Smooth muscle cell (in vitro differentiated cells): ENCODE data around the gene NFATC3. TPM values are rescaled to one million over a fixed set of nuclear protein-coding genes. Genes with fewer than 3 reads are reported as not detected.
A peak's percentile ranks its signal among the peaks of the same experiment; 100 is the strongest.

ENCODE experiments used
- DNase-seq: peaks from one replicate; lab custom pipeline; 2025; ENCODE audit not compliant: unreplicated experiment; lab: John Stamatoyannopoulos, UW
- H2AFZ ChIP-seq: fragments of 200-600 bp; sonication (generic); 2 replicates; pipeline ENCODE4 v1.6.0; 2016; ENCODE audit warnings: antibody characterized with exemption, low read depth, mild to moderate bottlenecking
- H3F3A ChIP-seq: fragments of 200-600 bp; sonication (generic); 2 replicates; pipeline ENCODE4 v1.6.0; 2017; ENCODE audit warnings: antibody characterized with exemption, low read depth
- H3K27ac ChIP-seq: fragments of 200-600 bp; sonication (generic); 2 replicates; pipeline ENCODE4 v1.5.1; 2016; ENCODE audit warnings: low read depth, mild to moderate bottlenecking
- H3K27me3 ChIP-seq: fragments of 200-600 bp; sonication (generic); 2 replicates; pipeline ENCODE4 v1.6.1; 2016; ENCODE audit warnings: low read depth, mild to moderate bottlenecking
- H3K36me3 ChIP-seq: fragments of 200-600 bp; sonication (generic); 2 replicates; pipeline ENCODE4 v1.5.1; 2016; ENCODE audit warnings: low read depth
- H3K4me1 ChIP-seq: fragments of 200-600 bp; sonication (generic); 2 replicates; pipeline ENCODE4 v1.5.1; 2016; ENCODE audit warnings: low read depth
- H3K4me2 ChIP-seq: fragments of 200-600 bp; sonication (generic); 2 replicates; pipeline ENCODE4 v1.6.0; 2016; ENCODE audit warnings: mild to moderate bottlenecking
- H3K4me3 ChIP-seq: fragments of 200-600 bp; sonication (generic); 2 replicates; pipeline ENCODE4 v1.5.1; 2016; ENCODE audit warnings: mild to moderate bottlenecking
- H3K79me2 ChIP-seq: fragments of 200-600 bp; sonication (generic); 2 replicates; pipeline ENCODE4 v1.6.0; 2016; ENCODE audit warnings: low read depth, mild to moderate bottlenecking
- H3K9ac ChIP-seq: fragments of 200-600 bp; sonication (generic); 2 replicates; pipeline ENCODE4 v1.6.0; 2016; ENCODE audit warnings: low read depth
- H3K9me3 ChIP-seq: fragments of 200-600 bp; sonication (generic); replicated peaks from 2 replicates; pipeline ENCODE4 v1.5.1; 2016; ENCODE audit warnings: low read depth
- H4K20me1 ChIP-seq: fragments of 200-600 bp; sonication (generic); 2 replicates; pipeline ENCODE4 v1.6.0; 2016; ENCODE audit warnings: low read depth
- WGBS: methylation state at CpG from one replicate; pipeline ENCODE4 v1.1.7; 2016; ENCODE audit warnings: low lambda C conversion rate; 5-methylcytosine and 5-hydroxymethylcytosine counted together
- polyA plus RNA-seq: library from polyadenylated mRNA; unstranded; fragments of >200 nt; fragmentation: Nextera tagmentation; extraction: Ambion mirVana; gene quantifications from 2 replicates; pipeline ENCODE4 v1.2.1, GENCODE V29; 2016
- total RNA-seq: library from RNA; depleted of rRNA; stranded (reverse); fragments of >200 nt; gene quantifications from 2 replicates; pipeline ENCODE4 v1.2.3, GENCODE V29; 2014
- TF ChIP-seq, protein P1 (sequence below): fragments of 200-600 bp; sonication (generic); IDR thresholded peaks from 2 replicates; pipeline ENCODE4 v1.5.1; 2017; ENCODE audit warnings: borderline replicate concordance, mild to moderate bottlenecking, antibody characterized with exemption; ENCODE audit not compliant: insufficient read depth, poor library complexity, severe bottlenecking

Gene NFATC3
- total and polyA plus RNA-seq, 2 experiments from 2014 or later = 14.7 to 30.2 TPM

DNA sequence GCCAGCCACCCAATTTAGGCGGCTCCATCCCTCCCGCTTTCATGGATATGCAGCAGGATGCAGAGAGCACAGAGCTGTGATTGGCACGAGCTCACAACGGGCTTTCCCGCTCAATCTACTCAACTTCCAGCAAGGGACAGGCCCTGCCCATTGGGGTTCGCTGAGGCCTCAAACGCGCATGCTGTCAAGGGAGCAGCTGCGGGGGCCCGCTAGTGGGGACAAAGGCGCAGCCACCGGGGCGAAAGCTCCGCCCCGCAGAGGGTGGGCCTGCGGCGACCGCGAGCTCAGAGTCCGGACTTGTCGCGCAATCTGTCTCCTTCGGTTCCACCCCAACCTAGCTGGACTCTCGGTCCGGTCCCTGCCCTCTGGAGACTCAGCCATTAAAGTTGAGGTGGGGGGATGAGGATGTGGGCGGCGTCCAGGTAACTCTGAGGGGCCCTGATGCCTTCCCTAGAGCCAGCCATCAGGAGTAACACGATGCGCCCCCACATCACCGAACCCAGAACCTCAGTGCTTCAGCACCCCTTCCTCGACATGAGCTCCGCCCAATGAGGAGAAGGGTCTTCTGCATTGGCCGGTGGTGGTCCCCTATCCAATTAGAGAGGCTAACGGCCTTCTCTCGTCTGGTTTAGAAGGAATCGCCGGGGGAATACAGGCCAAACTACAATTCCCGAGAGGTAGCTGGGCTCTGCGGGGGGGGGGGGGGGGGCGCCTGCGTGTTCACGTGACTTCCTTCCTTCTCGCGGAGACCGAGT is 489 bp upstream of the NFATC3 start:
- H3K4me1 ChIP-seq = peaks cover 26% of the 10 kb centered on the region
- peak overlapping the region; percentile 96 for H3K4me3 ChIP-seq
- H3K27me3 ChIP-seq = no peaks in the 10 kb centered on the region
- peak overlapping the region; percentile 69 for H3K9ac ChIP-seq
- peak overlapping the region; percentile 87 for H3K4me2 ChIP-seq
- H3K27ac ChIP-seq = peak overlapping the region; percentile 83
- H3K79me2 ChIP-seq = peaks cover 37% of the 10 kb centered on the region
- WGBS = 0% methylated on average over 41 of the region's 45 CpGs
- peak overlapping the region; percentile 94 for H2AFZ ChIP-seq
- no peaks in the 10 kb centered on the region for H3K9me3 ChIP-seq
- H3K36me3 ChIP-seq = no peaks in the 10 kb centered on the region
- peak; percentile 87 for DNase-seq
- H4K20me1 ChIP-seq = peaks cover 31% of the 10 kb centered on the region
- H3F3A ChIP-seq = peaks cover 16% of the 10 kb centered on the region
- TF ChIP-seq, protein P1, sequence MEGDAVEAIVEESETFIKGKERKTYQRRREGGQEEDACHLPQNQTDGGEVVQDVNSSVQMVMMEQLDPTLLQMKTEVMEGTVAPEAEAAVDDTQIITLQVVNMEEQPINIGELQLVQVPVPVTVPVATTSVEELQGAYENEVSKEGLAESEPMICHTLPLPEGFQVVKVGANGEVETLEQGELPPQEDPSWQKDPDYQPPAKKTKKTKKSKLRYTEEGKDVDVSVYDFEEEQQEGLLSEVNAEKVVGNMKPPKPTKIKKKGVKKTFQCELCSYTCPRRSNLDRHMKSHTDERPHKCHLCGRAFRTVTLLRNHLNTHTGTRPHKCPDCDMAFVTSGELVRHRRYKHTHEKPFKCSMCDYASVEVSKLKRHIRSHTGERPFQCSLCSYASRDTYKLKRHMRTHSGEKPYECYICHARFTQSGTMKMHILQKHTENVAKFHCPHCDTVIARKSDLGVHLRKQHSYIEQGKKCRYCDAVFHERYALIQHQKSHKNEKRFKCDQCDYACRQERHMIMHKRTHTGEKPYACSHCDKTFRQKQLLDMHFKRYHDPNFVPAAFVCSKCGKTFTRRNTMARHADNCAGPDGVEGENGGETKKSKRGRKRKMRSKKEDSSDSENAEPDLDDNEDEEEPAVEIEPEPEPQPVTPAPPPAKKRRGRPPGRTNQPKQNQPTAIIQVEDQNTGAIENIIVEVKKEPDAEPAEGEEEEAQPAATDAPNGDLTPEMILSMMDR = no peak

DNA sequence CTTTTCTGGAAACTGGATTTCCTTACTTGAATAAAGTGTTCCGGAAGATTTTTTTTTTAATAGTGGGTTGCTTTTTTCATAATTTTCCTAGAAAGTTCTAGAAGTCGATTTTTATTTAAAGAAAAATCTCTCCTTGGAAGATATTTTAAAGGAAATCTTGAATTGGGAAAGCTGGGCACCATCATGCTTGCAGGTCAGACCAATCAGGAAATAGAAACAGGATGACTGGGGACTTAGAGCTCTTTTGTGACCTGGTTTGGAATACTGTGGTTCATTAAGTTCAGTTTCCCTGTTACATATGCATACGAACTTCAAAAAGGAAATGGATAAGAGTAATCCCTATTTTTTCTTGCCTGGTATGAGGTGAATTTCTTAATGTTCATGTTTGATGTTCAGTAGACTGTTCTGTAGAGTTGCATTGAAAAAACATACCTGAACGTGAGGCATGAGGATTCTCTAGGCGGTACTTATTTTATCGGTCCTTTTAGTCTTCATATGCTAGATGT is 1.2 kb downstream of the NFATC3 start:
- 3% methylated on average over 6 of the region's 6 CpGs for WGBS
- Histone ChIP-seq H3K27me3 (no peaks in the 10 kb centered on the region), H3K9ac (peak overlapping the region; percentile 88), H2AFZ (peak overlapping the region; percentile 64), H3F3A (peaks cover 16% of the 10 kb centered on the region), H3K79me2 (peaks cover 54% of the 10 kb centered on the region), H3K9me3 (no peaks in the 10 kb centered on the region), H3K27ac (peak overlapping the region; percentile 72), H4K20me1 (peaks cover 48% of the 10 kb centered on the region), H3K4me3 (peak overlapping the region; percentile 96), H3K36me3 (no peaks in the 10 kb centered on the region), H3K4me1 (peaks cover 26% of the 10 kb centered on the region), H3K4me2 (peak overlapping the region; percentile 92)
- DNase-seq = no peak
- TF ChIP-seq, protein P1 = no peak

DNA sequence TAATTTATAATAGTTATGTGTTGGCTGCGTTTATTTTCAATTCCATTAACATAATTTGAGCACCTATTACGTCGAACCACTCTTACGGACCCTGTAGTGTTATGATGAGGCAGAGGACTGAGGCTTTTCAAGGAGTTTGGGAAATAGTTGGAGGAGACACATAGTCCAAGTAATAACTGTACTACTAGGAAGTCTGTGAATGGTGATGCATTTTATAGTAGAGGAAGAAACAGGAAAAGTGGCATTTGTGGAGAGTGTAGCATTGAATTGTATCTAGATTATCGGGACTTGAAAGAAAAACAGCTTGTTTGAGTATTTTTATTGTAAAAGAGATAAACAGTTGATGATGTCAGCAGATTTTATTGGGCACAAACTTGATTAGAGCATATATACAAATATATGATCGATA is 1.7 kb downstream of the NFATC3 start:
- Histone ChIP-seq H4K20me1 (peaks cover 53% of the 10 kb centered on the region), H3K79me2 (peaks cover 59% of the 10 kb centered on the region), H3K4me3 (peak overlapping the region; percentile 96), H3K27me3 (no peaks in the 10 kb centered on the region), H3K4me2 (peak overlapping the region; percentile 92), H3K9ac (peak overlapping the region; percentile 88), H3K36me3 (no peaks in the 10 kb centered on the region), H3F3A (peaks cover 16% of the 10 kb centered on the region), H2AFZ (peak overlapping the region; percentile 64), H3K4me1 (peaks cover 26% of the 10 kb centered on the region), H3K9me3 (no peaks in the 10 kb centered on the region), H3K27ac (peak overlapping the region; percentile 72)
- TF ChIP-seq, protein P1 = no peak
- 29% methylated on average over 6 of the region's 6 CpGs for WGBS
- no peak for DNase-seq

DNA sequence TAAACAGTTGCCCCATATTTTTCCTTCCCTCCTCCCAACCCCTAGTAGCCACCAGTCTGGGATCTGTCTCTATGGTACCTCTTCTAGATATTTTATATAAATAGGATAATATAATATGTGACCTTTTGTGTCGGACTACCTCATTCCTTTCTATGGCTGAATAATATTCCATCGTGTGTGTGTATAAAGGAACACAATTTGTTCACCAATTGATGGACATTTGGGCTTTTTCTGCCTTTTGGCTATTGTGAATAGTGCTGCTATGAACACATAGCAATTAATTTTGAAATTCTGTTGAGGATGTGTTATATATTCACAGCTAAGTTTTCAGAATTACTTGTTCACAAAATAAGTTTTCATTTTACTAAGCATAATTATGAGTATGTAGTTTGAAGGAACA is 2.5 kb downstream of the NFATC3 start:
- peaks cover 57% of the 10 kb centered on the region for H4K20me1 ChIP-seq
- no peaks in the 10 kb centered on the region for H3K9me3 ChIP-seq
- H3K36me3 ChIP-seq = no peaks in the 10 kb centered on the region
- TF ChIP-seq, protein P1 = no peak
- H3K27ac ChIP-seq = no peak overlapping the region
- peaks cover 16% of the 10 kb centered on the region for H3F3A ChIP-seq
- peaks cover 26% of the 10 kb centered on the region for H3K4me1 ChIP-seq
- WGBS = 93% methylated on average over 2 of the region's 2 CpGs
- DNase-seq = no peak
- peak overlapping the region; percentile 96 for H3K4me3 ChIP-seq
- H2AFZ ChIP-seq = no peak overlapping the region
- peaks cover 67% of the 10 kb centered on the region for H3K79me2 ChIP-seq
- peak overlapping the region; percentile 92 for H3K4me2 ChIP-seq
- H3K27me3 ChIP-seq = no peaks in the 10 kb centered on the region
- no peak overlapping the region for H3K9ac ChIP-seq
